HG03342 (cell line): ENCODE results near the gene ANKRD31.
"Not testable (repeated sequence)": the region's sequence is repeated elsewhere in the genome, so short reads cannot be mapped to it uniquely, and the experiment has no call there.

ENCODE experiments used
- ATAC-seq: cut with Tn5 transposase; IDR thresholded peaks from one replicate; pipeline ENCODE4 v1.9.1; 2021; ENCODE audit warnings: mild to moderate bottlenecking, moderate library complexity; ENCODE audit not compliant: unreplicated experiment

Gene ANKRD31

GRCh38 chr5:75161508-75161907, 75.2 kb downstream of the ANKRD31 start:
- not testable (repeated sequence) for ATAC-seq

GRCh38 chr5:75156585-75156984, 80.1 kb downstream of the ANKRD31 start:
- ATAC-seq, result no peak

- ATAC-seq, result no peak
Observed at GRCh38 chr5:75152860-75153259, 83.8 kb downstream of the ANKRD31 start.

GRCh38 chr5:75148051-75148450, 88.6 kb downstream of the ANKRD31 start:
- ATAC-seq, result no peak

GRCh38 chr5:75142566-75143136, 94.0 kb downstream of the ANKRD31 start:
- ATAC-seq, result no peak

GRCh38 chr5:75140277-75140676, 96.4 kb downstream of the ANKRD31 start:
- ATAC-seq, result no peak

GRCh38 chr5:75138689-75139088, 98.0 kb downstream of the ANKRD31 start:
- no peak for ATAC-seq

- ATAC-seq, result no peak
Observed at GRCh38 chr5:75130818-75131349, 105.8 kb downstream of the ANKRD31 start.

GRCh38 chr5:75116856-75117255, 119.8 kb downstream of the ANKRD31 start:
- ATAC-seq, result no peak

GRCh38 chr5:75114311-75114710, 122.4 kb downstream of the ANKRD31 start:
- not testable (repeated sequence) for ATAC-seq

- ATAC-seq, result no peak
Observed at GRCh38 chr5:75113354-75114113, 123.1 kb downstream of the ANKRD31 start.

- no peak for ATAC-seq
Observed at GRCh38 chr5:75108931-75109596, 127.6 kb downstream of the ANKRD31 start.

GRCh38 chr5:75108515-75108914, 128.2 kb downstream of the ANKRD31 start:
- ATAC-seq, result no peak

- not testable (repeated sequence) for ATAC-seq
Observed at GRCh38 chr5:75095956-75096355, 140.7 kb downstream of the ANKRD31 start.

- ATAC-seq, result no peak
Observed at GRCh38 chr5:75091597-75091996, 145.1 kb downstream of the ANKRD31 start.

- no peak for ATAC-seq
Observed at GRCh38 chr5:75089662-75090061, 147.0 kb downstream of the ANKRD31 start.

- ATAC-seq, result no peak
Observed at GRCh38 chr5:75089137-75089536, 147.5 kb downstream of the ANKRD31 start.

GRCh38 chr5:75088648-75089047, 148.0 kb downstream of the ANKRD31 start:
- ATAC-seq, result no peak

GRCh38 chr5:75081510-75081909, 155.2 kb downstream of the ANKRD31 start:
- ATAC-seq, result no peak

- ATAC-seq, result not testable (repeated sequence)
Observed at GRCh38 chr5:75079346-75079745, 157.3 kb downstream of the ANKRD31 start.

GRCh38 chr5:75078027-75078426, 158.7 kb downstream of the ANKRD31 start:
- ATAC-seq, result no peak

GRCh38 chr5:75072061-75072460, 164.6 kb downstream of the ANKRD31 start:
- no peak for ATAC-seq
